Erythroblast (primary cell): ENCODE results near the gene PICALM.

ENCODE experiments used
- GATA1 ChIP-seq: IDR thresholded peaks from 2 replicates; pipeline ENCODE4 v1.6.1; 2011; ENCODE audit warnings: low read depth, mild to moderate bottlenecking, control low read depth, low read length, moderate library complexity
- POLR2A ChIP-seq: IDR thresholded peaks from 2 replicates; pipeline ENCODE4 v1.6.1; 2011; ENCODE audit warnings: mild to moderate bottlenecking, low read length

DNA sequence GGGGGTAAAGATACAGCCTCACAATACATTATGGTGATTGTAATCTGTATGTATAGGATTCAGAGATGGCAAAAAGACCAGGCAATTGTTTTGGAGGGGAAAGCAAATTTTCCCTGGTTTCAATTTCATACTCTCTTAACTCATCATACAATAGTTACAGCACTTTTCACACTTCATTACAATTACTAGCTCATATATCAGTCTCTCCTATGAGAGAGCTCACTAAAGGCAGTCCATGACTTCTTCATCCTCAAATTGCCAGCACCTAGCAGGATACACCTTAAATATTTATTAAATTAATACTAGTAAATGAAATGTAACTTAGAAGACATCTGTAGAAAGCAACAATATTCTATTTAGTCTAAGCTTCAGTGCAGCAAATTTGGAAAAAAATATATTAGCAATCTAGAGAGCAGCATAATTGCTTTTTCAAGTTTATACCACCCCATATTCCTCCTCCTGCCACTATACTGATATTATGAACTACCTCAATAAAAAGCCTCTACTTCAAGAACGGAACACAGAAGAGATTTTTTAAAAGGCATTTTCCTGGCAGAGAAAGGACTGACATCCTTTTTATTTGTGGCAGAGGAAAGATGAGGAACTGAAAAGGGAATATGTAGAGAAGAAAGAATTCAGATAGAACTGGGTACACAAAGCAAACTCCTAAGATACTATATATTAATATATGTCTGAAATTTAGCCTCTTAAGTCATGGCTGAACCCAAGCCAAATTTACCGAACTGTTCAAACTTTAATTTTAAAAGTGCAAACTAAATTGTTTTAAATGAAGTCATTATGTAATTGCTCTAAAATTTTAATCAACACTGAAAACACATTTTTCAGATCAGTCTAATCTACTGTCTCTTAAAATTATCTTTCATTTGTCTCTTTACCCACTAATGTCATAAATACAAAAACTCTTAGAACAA, 27.7 kb downstream of the PICALM start:
- TF ChIP-seq POLR2A, result no peak
- no peak for TF ChIP-seq GATA1
